ENCODE data around the gene ZG16.

DNA sequence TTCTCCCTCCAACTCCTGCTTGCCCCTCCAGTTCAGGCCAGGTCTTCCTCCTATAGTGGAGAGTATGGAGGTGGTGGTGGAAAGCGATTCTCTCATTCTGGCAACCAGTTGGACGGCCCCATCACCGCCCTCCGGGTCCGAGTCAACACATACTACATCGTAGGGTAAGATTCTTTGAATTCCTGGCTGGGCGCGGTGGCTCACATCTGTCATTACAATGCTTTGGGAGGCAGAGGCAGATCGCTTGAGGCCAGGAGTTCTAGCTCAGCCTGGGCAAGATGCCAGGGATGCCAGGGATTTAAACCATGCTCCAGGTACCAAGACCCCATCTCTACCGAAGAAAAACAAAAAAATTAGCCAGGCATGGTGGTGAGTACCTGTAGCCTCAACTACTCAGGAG, 1.4 kb downstream of the ZG16 start:
- TF ChIP-seq, protein P1, sequence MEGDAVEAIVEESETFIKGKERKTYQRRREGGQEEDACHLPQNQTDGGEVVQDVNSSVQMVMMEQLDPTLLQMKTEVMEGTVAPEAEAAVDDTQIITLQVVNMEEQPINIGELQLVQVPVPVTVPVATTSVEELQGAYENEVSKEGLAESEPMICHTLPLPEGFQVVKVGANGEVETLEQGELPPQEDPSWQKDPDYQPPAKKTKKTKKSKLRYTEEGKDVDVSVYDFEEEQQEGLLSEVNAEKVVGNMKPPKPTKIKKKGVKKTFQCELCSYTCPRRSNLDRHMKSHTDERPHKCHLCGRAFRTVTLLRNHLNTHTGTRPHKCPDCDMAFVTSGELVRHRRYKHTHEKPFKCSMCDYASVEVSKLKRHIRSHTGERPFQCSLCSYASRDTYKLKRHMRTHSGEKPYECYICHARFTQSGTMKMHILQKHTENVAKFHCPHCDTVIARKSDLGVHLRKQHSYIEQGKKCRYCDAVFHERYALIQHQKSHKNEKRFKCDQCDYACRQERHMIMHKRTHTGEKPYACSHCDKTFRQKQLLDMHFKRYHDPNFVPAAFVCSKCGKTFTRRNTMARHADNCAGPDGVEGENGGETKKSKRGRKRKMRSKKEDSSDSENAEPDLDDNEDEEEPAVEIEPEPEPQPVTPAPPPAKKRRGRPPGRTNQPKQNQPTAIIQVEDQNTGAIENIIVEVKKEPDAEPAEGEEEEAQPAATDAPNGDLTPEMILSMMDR (IDR thresholded peaks at IDR 0.05) = no peak
- no peak for TF ChIP-seq POLR2A (IDR thresholded peaks at IDR 0.05)
